ENCODE measurements around the gene WDR53.
"Not testable (repeated sequence)": the region's sequence is repeated elsewhere in the genome, so short reads cannot be mapped to it uniquely, and the experiment has no call there.

The WDR53 gene

DNA sequence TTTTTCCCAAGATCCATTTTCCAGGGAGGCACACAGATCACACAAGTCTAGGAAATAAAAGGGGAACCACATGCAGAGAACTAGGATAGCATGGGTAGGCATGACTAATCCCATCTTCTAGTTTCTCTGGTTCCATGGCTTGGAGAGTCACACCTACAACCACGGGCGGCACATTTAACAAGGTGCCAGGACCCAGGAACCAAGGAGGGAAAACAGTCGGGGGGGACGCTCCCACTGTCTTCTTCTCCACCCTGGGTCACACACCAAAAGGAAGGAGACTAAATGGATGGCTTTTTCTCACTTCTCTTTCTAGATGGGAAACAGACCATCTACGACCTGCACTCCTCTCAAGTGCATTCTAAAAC, 48.7 kb downstream of the WDR53 start:
- Histone ChIP-seq H3K36me3 (ENCODE audit: control insufficient read depth, insufficient read depth, low read length) (no peaks in the 10 kb centered on the region), H3K4me3 (ENCODE audit: insufficient read depth, low read depth, low read length) (no peak overlapping the region), H3K27me3 (ENCODE audit: control insufficient read depth, insufficient read depth, low read length, poor library complexity, severe bottlenecking) (no peaks in the 10 kb centered on the region), H3K27ac (ENCODE audit: insufficient read depth, low read depth, low read length, poor library complexity, severe bottlenecking) (no peak overlapping the region), H3K4me1 (ENCODE audit: control insufficient read depth, insufficient read depth, low read length) (no peaks in the 10 kb centered on the region), H3K9me3 (ENCODE audit: control insufficient read depth, low read length) (peaks cover 4% of the 10 kb centered on the region)
- 85 to 88% methylated on average over 5 of the region's 5 CpGs for WGBS, 2 experiments

DNA sequence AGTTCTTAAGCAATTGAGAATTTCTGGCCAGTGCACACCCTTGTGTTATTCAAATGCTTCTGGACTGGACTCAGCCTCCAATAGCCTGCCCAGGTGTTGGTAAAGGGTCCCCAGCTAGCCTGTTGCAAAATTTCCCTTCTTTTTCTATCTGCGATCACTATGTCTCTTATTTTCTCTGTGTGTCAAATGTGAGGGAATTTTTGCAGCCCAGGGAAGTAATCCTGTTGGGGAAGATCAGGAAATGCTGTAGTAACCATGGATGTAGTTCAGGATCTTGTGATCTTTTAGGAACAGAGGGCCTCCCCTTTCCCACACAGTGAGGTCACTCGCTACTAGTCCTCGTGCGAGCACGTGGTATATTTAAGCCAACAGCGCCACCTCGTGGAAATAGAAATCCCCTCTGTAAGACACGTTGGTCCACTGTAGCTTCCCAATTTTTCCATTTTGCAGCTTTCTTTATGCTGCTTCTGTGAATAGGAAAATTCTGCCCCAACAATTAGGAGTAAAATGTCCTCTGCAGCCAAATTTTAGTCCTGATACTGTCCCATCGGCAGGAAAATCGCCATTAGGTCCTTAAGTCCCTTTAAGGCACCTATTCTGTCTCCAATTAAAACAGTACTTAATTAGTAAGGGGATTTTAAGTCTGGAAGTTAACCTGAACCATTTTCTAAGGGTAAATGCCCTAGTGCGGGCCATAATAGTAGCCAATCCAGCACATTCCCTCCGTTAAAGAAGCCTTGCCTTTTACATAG, 49.2 kb downstream of the WDR53 start:
- Histone ChIP-seq H3K27me3 (ENCODE audit: control insufficient read depth, insufficient read depth, low read length, poor library complexity, severe bottlenecking) (no peaks in the 10 kb centered on the region), H3K9me3 (ENCODE audit: control insufficient read depth, low read length) (peaks cover 4% of the 10 kb centered on the region), H3K4me3 (ENCODE audit: insufficient read depth, low read depth, low read length) (no peak overlapping the region), H3K27ac (ENCODE audit: insufficient read depth, low read depth, low read length, poor library complexity, severe bottlenecking) (no peak overlapping the region), H3K36me3 (ENCODE audit: control insufficient read depth, insufficient read depth, low read length) (no peaks in the 10 kb centered on the region), H3K4me1 (ENCODE audit: control insufficient read depth, insufficient read depth, low read length) (no peaks in the 10 kb centered on the region)
- WGBS, 2 experiments = 64 to 65% methylated on average over 12 of the region's 12 CpGs

- Histone ChIP-seq H3K4me1 (ENCODE audit: control insufficient read depth, insufficient read depth, low read length) (no peaks in the 10 kb centered on the region), H3K27me3 (ENCODE audit: control insufficient read depth, insufficient read depth, low read length, poor library complexity, severe bottlenecking) (no peaks in the 10 kb centered on the region), H3K9me3 (ENCODE audit: control insufficient read depth, low read length) (peaks cover 4% of the 10 kb centered on the region), H3K4me3 (ENCODE audit: insufficient read depth, low read depth, low read length) (no peak overlapping the region), H3K27ac (ENCODE audit: insufficient read depth, low read depth, low read length, poor library complexity, severe bottlenecking) (no peak overlapping the region), H3K36me3 (ENCODE audit: control insufficient read depth, insufficient read depth, low read length) (no peaks in the 10 kb centered on the region)
- 78 to 88% methylated on average over 2 of the region's 2 CpGs for WGBS, 2 experiments
Measured at GRCh38 chr3:196517919-196518318, 50.4 kb downstream of the WDR53 start.

DNA sequence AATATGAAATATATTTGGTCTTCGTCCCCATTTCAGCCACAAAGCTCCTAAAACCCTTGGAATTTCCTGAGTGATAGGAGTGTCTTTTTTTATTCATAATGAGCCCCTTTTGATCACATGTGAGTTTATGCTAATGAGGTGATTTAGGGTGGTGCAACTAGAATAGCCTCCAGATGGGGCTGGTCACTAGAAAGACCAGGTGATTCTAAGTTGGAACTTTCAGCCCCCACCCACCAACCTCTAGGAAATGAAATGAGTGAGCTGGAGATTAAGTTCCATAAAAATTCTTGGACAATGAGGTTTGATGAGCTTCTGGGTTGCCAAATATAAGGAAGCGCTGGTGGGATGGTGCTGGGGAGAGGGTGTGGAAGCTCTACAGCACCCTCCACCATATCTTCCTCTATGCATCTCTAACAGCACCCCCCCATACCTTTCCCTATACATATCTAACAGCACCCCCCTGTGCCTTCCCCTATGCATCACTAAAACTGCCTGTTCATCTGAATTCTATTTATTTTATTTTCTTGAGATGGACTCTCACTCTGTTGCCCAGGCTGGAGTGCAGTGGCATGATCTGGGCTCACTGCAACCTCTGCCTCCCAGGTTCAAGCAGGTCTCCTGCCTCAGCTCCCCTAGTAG, 51.1 kb downstream of the WDR53 start:
- no peaks in the 10 kb centered on the region for H3K4me1 ChIP-seq (ENCODE audit: control insufficient read depth, insufficient read depth, low read length)
- H3K27me3 ChIP-seq (ENCODE audit: control insufficient read depth, insufficient read depth, low read length, poor library complexity, severe bottlenecking) = no peaks in the 10 kb centered on the region
- whole genome bisulfite sequencing, 2 experiments = 95% methylated on average over 2 of the region's 2 CpGs; no CpG with 5 or more reads in 1 of the 2 experiments
- H3K27ac ChIP-seq (ENCODE audit: insufficient read depth, low read depth, low read length, poor library complexity, severe bottlenecking) = no peak overlapping the region
- no peaks in the 10 kb centered on the region for H3K36me3 ChIP-seq (ENCODE audit: control insufficient read depth, insufficient read depth, low read length)
- no peak overlapping the region for H3K4me3 ChIP-seq (ENCODE audit: insufficient read depth, low read depth, low read length)
- H3K9me3 ChIP-seq (ENCODE audit: control insufficient read depth, low read length) = peaks cover 4% of the 10 kb centered on the region

DNA sequence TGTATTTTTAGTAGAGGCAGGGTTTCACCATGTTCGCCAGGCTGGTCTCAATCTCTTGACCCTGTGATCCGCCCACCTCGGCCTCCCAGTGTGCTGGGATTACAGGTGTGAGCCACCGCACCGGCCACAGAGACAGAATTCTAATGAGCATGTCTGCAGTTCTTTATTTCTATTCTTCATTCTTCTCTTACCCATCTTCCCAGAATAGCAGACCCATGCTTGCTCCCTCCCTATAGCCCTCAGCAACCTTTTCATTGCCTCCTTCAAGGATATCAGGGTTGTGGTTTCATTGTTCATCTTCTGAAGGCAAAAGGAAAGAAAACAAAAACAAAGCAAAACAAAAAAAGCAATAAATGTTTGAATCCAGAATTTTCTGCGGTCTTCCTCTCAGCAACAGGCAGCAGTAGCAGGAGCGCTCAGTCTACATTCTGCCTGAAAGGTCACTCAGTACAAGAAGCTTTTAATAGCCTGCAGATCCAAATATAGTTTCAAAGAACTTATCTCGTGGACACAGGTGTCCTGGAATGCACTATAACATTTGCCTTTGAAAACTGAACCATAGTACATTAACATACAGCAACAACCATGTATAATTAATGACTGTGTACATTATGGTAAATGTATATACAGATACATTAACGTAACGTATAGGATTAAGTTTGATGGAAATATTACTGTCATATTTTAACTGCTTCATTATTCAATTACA, 53.3 kb downstream of the WDR53 start, which contains the start of gene SMCO1:
SMCO1 (minus strand) TSS at position 434 of the 709 bp plus-strand sequence; CDS start at position 297, 137 bp downstream.
- Histone ChIP-seq H3K4me3 (ENCODE audit: insufficient read depth, low read depth, low read length) (no peak within 1 kb of the TSS), H3K4me1 (ENCODE audit: control insufficient read depth, insufficient read depth, low read length) (no peaks in the 10 kb centered on the region)

GRCh38 chr3:196514350-196514716, 54.0 kb downstream of the WDR53 start:
- Histone ChIP-seq H3K27me3 (ENCODE audit: control insufficient read depth, insufficient read depth, low read length, poor library complexity, severe bottlenecking) (no peaks in the 10 kb centered on the region), H3K4me1 (ENCODE audit: control insufficient read depth, insufficient read depth, low read length) (no peaks in the 10 kb centered on the region), H3K27ac (ENCODE audit: insufficient read depth, low read depth, low read length, poor library complexity, severe bottlenecking) (no peak overlapping the region), H3K9me3 (ENCODE audit: control insufficient read depth, low read length) (no peaks in the 10 kb centered on the region), H3K4me3 (ENCODE audit: insufficient read depth, low read depth, low read length) (no peak overlapping the region), H3K36me3 (ENCODE audit: control insufficient read depth, insufficient read depth, low read length) (no peaks in the 10 kb centered on the region)
- 86 to 100% methylated on average over 1 of the region's 1 CpG for WGBS, 2 experiments

More for the DNA sequence above, 53.3 kb downstream of the WDR53 start, which contains the start of gene SMCO1:
- Histone ChIP-seq H3K27ac (ENCODE audit: insufficient read depth, low read depth, low read length, poor library complexity, severe bottlenecking) (no peak within 1 kb of the TSS), H3K27me3 (ENCODE audit: control insufficient read depth, insufficient read depth, low read length, poor library complexity, severe bottlenecking) (no peaks in the 10 kb centered on the region), H3K36me3 (ENCODE audit: control insufficient read depth, insufficient read depth, low read length) (no peaks in the 10 kb centered on the region), H3K9me3 (ENCODE audit: control insufficient read depth, low read length) (no peaks in the 10 kb centered on the region)
- 93 to 95% methylated on average over 8 of the region's 10 CpGs for WGBS, 2 experiments

- Histone ChIP-seq H3K4me3 (ENCODE audit: insufficient read depth, low read depth, low read length) (no peak overlapping the region), H3K27me3 (ENCODE audit: control insufficient read depth, insufficient read depth, low read length, poor library complexity, severe bottlenecking) (no peaks in the 10 kb centered on the region), H3K27ac (ENCODE audit: insufficient read depth, low read depth, low read length, poor library complexity, severe bottlenecking) (no peak overlapping the region), H3K36me3 (ENCODE audit: control insufficient read depth, insufficient read depth, low read length) (no peaks in the 10 kb centered on the region), H3K4me1 (ENCODE audit: control insufficient read depth, insufficient read depth, low read length) (no peaks in the 10 kb centered on the region), H3K9me3 (ENCODE audit: control insufficient read depth, low read length) (no peaks in the 10 kb centered on the region)
- 91 to 93% methylated on average over 8 of the region's 8 CpGs for WGBS, 2 experiments
Measured at GRCh38 chr3:196513697-196514349, 54.5 kb downstream of the WDR53 start.

DNA sequence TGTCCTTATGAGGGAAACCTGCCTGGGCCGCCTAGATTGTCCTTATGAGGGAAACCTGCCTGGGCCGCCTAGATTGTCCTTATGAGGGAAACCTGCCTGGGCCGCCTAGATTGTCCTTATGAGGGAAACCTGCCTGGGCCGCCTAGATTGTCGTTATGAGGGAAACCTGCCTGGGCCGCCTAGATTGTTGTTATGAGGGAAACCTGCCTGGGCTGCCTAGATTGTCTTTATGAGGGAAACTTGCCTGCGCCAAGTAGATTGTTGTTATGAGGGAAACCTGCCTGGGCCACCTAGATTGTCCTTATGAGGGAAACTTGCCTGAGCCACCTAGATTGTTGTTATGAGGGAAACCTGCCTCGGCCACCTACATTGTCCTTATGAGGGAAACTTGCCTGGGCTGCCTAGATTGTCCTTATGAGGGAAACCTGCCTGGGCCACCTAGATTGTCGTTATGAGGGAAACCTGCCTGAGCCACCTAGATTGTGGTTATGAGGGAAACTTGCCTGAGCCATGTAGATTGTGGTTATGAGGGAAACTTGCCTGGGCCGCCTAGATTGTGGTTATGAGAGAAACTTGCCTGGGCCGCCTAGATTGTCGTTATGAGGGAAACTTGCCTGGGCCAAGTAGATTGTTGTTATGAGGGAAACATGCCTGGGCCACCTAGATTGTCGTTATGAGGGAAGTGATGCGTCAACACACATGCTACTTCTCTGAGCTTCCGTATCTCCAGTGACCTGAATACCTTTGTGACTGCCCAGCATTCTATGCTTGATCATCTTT, 56.5 kb downstream of the WDR53 start:
- not testable (repeated sequence) for H3K36me3 ChIP-seq (ENCODE audit: control insufficient read depth, insufficient read depth, low read length); H3K4me3 ChIP-seq (ENCODE audit: insufficient read depth, low read depth, low read length); H3K4me1 ChIP-seq (ENCODE audit: control insufficient read depth, insufficient read depth, low read length); H3K27ac ChIP-seq (ENCODE audit: insufficient read depth, low read depth, low read length, poor library complexity, severe bottlenecking); H3K9me3 ChIP-seq (ENCODE audit: control insufficient read depth, low read length); H3K27me3 ChIP-seq (ENCODE audit: control insufficient read depth, insufficient read depth, low read length, poor library complexity, severe bottlenecking)
- WGBS, 2 experiments = 90 to 92% methylated on average over 14 of the region's 15 CpGs

DNA sequence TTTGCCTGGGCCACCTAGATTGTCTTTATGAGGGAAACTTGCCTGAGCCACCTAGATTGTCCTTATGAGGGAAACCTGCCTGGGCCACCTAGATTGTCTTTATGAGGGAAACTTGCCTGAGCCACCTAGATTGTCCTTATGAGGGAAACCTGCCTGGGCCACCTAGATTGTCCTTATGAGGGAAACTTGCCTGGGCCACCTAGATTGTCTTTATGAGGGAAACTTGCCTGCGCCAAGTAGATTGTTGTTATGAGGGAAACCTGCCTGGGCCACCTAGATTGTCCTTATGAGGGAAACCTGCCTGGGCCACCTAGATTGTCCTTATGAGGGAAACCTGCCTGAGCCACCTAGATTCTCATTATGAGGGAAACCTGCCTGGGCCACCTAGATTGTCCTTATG, 57.2 kb downstream of the WDR53 start:
- not testable (repeated sequence) for H3K4me3 ChIP-seq (ENCODE audit: insufficient read depth, low read depth, low read length); H3K4me1 ChIP-seq (ENCODE audit: control insufficient read depth, insufficient read depth, low read length); H3K27ac ChIP-seq (ENCODE audit: insufficient read depth, low read depth, low read length, poor library complexity, severe bottlenecking); H3K27me3 ChIP-seq (ENCODE audit: control insufficient read depth, insufficient read depth, low read length, poor library complexity, severe bottlenecking); H3K9me3 ChIP-seq (ENCODE audit: control insufficient read depth, low read length); H3K36me3 ChIP-seq (ENCODE audit: control insufficient read depth, insufficient read depth, low read length)
- WGBS, 2 experiments = 90 to 97% methylated on average over 1 of the region's 1 CpG
